ENCODE results near the gene KRT84.

Gene KRT84, protein sequence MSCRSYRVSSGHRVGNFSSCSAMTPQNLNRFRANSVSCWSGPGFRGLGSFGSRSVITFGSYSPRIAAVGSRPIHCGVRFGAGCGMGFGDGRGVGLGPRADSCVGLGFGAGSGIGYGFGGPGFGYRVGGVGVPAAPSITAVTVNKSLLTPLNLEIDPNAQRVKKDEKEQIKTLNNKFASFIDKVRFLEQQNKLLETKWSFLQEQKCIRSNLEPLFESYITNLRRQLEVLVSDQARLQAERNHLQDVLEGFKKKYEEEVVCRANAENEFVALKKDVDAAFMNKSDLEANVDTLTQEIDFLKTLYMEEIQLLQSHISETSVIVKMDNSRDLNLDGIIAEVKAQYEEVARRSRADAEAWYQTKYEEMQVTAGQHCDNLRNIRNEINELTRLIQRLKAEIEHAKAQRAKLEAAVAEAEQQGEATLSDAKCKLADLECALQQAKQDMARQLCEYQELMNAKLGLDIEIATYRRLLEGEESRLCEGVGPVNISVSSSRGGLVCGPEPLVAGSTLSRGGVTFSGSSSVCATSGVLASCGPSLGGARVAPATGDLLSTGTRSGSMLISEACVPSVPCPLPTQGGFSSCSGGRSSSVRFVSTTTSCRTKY

DNA sequence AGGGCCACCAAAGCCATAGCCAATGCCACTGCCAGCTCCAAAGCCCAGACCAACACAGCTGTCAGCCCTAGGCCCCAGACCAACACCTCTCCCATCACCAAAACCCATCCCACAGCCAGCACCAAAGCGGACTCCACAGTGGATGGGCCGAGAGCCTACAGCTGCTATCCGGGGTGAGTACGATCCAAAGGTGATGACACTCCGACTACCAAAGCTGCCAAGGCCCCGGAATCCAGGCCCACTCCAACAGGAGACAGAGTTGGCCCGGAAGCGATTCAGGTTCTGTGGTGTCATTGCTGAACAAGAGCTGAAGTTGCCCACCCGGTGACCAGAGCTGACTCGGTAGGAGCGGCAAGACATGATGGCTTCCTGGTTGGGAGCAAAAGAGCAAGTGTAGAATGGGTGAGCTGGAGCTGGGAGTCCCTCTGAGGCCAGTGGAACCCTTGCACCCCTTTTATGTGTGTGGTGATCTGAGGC is at the start of gene KRT84:
Gene KRT84 (minus strand): TSS at position 427 of the 477 bp plus-strand sequence. CDS start 67 bp downstream, at position 360.
- no peak for DNase-seq (ENCODE audit: low read depth, low spot score)

DNA sequence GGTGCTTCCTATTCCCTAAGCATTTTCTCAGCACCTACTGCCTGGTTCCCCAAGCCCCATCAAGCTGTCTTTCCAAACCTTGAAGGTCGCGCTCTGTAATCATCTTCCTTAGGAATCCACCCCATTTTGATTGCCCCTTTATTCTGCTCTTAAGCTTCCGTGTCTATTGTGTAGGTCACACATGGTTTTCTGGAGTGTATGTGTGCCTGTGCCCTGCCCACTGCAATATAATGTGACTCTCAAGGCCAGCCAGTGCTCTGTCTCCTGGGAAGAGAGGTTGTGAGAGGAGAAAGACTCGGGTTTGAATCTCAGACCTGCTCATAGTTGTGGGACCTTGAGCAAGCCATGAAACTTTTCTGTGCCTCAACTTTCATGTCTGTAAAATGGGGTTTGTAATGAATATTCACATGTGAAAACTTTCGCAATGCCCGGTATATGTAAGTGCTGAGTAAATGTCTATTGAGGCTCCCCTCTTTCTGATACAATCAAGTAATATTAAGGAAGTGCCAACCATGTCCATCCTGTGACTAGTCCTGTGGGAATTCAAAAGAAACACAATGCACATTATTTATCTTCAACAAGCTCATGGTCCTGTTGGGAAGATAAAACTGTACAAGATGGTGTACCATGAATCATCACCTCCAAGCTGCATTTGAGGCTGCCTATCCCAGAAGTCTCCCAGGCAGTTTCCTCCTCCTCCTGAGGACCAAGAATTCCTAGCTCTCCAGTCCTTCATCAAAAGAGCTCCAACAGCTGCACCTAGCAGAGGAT is 49.5 kb upstream of the KRT84 start:
- DNase-seq (ENCODE audit: low read depth, low spot score): no peak

DNA sequence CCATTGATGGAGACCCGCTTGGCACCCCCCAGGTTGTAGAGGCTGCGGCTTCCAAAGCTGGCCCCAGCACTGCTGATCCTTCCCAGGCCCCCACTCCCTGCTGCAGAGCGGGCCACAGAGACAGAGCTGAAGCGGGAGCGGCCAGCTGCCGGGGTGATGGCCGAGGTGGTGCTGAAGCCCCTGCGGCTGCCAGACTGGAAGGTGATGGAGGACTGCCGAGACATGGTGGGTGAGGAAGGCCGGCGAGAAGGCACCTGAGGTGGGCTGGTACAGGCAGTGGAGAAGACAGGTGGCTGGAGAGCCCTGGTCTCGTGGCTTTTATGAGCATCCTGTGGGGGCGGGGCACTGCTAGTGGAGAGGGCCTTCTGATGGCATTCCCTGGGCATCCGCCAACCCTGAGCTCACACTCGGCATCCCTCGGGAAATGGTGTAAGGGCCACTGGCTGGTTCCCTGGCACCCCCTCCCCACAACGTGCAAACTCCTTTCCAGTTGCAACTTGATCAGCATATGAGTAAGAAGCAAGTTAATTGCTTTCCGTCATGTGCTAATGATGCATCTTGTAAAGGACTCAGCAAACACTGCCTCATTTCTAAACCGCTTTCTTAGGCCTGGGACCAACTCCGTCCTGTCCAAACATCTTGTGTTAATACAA is 48.8 kb upstream of the KRT84 start, which contains the start of gene KRT75:
Gene KRT75 (minus strand): TSS at position 291 of the 653 bp plus-strand sequence. CDS start 67 bp downstream, at position 224.
- no peak for DNase-seq (ENCODE audit: low read depth, low spot score)

DNA sequence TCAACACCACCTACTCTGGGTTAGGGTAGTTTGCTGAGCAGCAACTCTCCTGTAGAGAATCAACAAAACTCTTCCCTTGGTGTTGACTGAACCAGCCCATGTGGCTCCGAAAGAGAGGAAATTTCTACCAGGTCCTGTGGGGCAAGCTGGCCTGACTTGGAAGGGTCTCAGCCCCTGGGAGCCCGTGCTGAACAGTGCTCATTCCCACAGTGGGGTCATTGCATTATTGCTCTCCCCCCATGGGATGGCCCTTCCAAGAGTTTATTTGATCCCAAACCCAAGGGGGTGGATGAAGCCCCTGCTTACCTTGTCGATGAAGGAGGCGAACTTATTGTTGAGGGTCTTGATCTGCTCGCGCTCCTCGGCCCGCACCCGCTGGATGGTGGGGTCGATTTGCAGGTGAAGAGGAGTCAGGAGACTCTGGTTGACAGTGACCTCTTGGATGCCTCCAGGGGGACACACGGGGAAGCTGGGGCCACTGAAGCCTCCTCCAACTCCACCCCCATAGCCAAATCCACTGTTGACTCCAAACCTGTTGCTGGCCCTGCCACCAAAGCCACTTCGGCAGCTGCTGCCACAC is 48.1 kb upstream of the KRT84 start:
- no peak for DNase-seq (ENCODE audit: low read depth, low spot score)

DNA sequence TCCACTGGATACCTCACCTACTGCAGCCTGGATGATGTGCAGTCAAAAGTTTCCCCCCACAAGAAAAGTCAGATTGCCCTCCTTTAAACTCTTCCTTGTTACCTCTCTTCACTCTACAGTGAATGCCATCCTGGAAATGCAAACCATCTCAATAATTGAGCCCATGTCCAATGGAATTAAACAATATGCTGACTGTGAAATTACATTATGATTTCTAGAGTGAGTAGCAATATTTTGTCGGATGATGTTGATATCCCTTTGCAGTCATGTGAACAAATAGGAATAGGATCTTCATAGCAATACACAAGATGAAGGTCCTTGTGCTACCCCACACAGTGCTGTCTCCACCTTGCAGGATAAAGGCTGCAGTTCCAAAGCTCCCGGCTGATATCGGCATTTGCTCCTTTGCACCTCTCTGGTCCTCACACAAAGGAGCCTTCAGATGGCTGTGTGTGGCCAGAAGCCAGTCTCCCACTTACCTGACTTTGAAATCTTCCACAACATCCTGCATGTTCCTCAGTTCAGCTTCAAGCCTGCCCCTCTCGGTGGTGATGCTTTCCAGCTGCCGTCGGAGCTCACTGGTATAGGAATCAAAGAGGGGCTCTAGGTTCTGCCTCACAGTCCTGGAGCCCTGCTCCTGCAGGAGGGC is 47.2 kb upstream of the KRT84 start:
- no peak for DNase-seq (ENCODE audit: low read depth, low spot score)

DNA sequence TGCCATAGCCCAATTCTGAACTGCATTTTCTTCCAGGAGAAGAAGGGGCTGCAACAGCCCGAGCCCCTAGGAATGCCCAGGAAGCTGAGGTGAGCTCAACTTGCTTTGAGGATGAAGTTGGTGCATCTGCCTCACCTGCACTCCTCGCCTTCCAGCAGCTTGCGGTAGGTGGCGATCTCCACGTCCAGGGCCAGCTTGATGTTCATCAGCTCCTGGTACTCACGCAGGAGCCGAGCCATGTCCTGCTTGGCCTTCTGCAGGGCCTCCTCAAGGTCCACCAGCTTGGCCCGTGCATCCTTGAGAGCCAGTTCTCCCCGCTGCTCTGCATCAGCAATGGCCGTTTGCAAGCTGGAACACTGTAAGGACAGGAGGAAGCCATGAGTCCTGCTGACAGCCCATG is 42.7 kb upstream of the KRT84 start:
- no peak for DNase-seq (ENCODE audit: low read depth, low spot score)

DNA sequence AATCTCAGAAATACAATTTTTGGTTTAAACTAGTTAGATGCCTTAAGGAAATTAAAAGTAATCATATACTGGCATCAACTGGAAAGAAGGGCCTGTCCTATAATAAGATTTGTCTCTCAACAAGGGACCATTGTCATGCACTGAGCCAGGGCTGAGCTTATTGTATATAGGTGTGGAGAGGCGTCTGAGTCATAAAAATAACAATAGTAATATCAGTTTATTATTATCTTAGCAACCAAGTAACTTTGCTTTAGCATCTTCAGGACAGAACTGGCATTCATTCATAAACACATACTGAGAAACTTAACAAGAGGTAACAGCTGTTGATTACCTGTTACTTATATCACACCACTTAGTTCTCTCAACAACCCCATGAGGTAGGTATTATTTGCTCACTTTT is 41.6 kb upstream of the KRT84 start:
- no peak for DNase-seq (ENCODE audit: low read depth, low spot score)

DNA sequence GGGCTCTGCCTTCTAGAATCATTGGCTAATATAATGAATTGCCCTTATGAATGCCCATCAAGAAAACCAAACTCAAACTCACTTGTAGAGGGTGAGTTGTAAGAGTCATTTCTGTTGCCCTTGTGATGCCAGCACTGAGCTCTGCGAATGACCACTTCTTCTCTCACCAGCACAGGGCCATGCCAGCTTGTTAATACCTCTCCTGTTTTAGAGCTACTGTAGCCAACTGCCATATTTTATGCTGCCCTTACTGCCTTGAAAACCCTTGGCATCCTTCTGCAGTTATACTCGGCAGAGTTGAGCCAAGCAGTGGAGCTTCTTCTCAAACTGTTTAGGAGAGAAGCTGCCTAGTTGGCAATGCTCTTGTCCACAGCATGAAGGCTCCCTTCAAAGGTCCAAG is 40.6 kb upstream of the KRT84 start:
- no peak for DNase-seq (ENCODE audit: low read depth, low spot score)

DNA sequence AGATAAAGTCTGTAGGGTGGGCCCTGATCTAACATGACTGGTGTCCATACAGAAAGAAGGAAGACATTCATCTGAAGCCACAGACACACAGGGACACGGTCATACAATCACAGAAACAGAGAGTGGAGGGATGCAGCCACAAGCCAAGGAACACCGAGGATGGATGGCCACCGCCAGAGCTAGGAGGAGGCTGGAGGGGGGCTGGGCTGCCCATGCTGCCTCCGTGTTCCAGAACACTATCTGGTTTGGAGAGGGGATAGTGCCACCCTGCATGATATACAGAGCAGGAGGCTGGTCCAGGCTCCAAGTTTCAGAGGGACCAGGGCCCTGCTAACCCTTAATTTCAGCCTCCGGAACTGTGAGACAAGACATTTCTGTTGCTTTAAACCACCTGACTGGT is 40.0 kb upstream of the KRT84 start:
- DNase-seq (ENCODE audit: low read depth, low spot score): no peak

DNA sequence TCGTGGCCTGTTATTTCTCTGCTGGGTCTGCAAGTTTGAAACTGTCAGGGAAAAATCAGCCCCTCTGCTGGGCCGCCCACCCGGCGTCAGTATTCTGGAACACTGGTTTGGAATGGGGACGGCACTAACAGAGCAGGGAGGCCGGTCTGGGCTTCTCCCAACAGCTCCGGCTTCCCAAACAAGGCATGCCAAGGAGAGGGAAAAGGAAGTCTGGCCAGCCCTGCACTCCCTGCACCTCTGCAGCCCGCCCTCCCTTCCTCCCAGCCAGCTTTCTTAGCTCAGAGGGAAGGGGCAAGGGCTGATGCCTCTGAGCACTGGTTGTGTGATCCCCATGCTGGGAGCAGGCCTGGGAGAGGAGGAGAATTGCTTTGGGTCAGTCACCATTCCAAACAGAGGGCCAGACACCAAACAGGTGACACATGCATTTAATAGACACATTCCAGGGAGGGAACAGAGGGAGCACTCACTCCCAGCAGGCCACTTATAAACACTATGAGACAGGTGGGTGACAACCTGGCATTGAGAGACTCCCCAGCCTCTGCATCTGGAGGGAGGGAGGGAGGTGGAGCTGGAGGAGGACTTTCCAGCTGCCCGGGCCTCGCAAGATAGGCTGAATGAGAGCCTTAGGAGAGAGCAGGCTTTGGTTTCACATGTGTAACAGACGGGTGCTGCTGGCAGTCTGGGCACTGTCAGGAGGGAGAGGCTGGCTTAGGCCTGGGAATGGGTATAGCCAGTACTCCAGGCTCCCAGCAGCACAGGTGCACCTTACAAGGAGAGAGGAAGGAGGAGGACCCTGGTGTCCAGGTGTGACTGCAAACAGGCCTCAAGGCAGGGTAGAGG is 38.4 kb upstream of the KRT84 start:
- no peak for DNase-seq (ENCODE audit: low read depth, low spot score)

DNA sequence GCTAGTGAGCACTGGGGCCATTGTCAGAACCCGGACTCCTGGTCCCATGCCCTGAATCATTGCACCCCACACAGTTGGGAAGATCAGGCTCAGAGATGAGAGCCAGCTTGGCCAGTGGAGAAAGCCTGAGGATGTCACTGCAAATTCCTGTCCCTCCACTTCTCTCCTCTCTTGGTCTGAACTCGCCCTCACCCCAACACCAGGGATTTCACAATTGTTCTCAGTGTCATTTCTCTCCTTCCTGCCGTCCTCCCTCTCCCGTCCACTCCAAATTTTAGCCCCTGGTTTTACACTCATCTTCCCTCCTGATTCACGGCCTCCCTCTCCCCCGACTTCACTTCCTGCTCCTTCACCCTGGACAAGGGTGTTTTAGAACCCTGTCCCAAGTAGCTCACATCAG is 37.6 kb upstream of the KRT84 start:
- no peak for DNase-seq (ENCODE audit: low read depth, low spot score)

DNA sequence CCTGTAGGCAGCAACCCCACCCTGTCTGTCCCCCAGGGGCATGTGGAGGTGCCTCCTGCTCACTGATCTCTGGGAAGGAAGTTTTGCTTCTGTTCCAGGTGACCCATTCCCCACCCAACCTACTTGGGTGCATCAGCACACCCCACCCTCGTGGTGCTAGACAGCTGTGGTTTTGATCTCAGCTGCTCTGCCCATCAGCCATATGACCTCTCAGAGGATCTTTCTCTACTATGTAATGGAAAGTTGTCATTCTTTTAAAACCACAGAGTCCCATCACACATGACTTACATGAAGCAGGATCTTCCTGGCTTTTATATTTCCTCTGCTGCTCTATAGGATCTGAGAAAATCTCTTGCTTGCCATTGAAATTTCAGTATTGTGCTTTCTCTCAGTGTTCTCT is 34.2 kb upstream of the KRT84 start:
- no peak for DNase-seq (ENCODE audit: low read depth, low spot score)

DNA sequence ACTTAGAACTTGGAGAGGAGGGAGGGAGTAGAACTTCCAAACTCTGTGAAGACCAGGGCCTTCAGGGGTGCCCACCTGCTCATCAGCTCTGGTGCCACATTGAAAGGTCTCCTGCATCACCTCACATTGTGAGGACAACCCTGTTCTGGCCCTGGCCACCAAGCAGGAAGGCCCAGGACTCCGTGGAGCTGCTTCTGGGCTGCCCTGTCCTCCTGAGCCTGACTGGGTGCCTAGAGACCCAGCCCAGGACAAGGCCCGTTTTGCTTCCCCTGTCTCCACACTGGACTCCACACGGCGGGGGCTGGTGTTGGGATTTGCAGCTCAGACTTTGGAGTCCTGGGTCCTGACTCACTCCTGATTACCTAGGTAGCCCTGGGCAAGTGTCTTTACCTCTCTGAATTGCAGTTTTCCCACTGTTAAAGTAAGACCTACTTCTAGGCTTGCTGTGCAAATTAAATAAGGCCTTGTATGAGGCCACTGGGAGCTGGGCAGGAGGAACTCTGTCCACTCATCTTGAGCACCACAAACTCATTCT is 33.2 kb upstream of the KRT84 start:
- no peak for DNase-seq (ENCODE audit: low read depth, low spot score)

DNA sequence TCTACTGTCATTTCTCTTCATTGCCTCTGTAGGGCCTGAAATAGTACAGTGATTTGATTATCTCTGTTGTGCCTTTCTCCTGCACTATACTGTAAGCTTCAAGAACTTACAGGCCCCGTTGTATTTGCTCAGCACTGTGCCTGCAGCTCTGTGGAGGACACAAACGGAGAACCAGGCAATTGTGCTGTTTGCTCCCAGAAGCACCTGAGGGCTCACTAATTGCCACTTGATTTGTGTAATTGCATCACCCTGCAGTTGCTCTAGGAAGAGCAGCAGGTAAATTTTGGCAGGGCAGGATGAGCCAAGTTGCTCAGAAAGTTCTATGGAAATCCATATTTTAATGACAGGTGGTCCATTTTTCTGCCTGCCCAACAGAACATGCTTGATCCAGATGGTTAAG is 32.3 kb upstream of the KRT84 start:
- DNase-seq (ENCODE audit: low read depth, low spot score): no peak

DNA sequence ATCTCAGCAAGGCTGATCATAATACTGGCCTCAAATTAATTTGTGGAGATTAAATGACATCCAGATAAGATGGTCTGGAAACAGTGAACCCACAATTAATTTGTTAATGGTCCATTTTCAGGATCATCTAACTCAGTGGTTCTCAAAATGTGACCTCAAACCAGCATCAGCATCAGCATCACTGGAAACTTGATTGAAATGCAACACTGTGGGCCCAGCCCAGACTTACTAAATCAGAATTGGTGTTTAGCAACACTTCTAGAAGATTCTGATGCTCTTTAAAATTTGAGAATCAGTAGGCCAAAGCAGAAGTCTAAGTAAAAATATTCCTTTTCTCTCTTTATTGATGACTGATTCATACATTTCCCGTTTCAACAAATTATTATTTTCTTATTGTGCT is 31.3 kb upstream of the KRT84 start:
- no peak for DNase-seq (ENCODE audit: low read depth, low spot score)

DNA sequence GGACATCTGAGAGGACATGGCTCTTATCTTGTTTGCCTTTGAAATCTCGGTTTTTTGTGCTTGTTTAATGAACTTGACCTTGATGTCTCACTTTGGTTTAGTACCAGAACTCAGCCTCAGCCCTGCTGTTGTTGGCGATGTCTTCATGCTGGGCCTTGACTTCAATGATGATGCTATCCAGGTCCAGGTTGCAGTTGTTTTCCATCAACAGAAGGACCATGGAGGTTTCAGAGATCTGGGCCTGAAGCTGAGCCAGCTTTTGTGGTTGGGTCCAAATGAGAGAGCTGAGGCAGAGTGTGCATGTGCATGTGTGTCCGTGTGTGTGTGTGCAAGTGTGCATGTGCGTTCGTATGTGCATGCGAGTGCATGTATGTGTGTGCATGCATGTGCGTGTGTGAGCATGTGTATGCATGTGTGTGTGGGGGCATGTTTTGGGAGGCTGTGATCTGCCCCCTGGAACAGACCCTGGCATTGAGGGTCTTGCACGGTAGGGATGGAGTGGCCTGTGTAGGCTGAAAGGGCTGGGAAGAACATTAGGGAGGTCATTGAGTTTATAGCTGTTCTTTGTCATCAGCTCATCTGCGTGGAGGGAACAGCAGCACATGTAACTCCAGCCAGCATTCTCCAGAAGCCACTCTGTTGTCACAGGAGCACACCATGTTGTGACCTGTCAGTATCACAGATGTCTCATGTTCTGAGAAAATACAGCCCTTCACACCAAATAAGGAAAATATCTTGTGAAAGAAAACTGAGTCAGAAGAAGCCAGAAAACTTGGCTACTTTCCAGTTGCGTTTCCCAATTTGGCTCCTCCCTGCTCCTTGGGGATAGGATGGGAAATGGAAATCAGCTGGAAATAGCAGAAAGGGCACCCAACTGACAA is 30.7 kb upstream of the KRT84 start:
- DNase-seq (ENCODE audit: low read depth, low spot score): no peak

DNA sequence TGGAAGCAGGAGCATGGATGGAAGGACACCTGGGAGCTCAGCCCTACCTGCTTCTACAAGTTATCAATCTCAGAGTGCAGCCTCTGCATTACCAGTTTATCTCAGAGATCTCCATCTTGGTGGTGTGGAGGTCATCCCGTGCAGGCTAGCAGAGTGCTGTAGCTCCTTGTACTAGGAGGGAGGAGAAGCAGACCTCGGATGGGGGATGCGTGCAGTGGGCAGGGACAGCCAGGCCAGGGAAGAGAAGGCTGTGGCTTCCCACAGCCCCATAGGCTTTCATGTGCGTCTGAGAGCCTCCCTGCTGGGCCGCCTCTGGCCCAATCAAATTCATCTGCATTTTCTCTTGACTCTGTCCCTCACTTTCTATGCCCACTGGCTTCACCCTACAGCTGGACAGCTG is 29.5 kb upstream of the KRT84 start:
- DNase-seq (ENCODE audit: low read depth, low spot score): no peak

DNA sequence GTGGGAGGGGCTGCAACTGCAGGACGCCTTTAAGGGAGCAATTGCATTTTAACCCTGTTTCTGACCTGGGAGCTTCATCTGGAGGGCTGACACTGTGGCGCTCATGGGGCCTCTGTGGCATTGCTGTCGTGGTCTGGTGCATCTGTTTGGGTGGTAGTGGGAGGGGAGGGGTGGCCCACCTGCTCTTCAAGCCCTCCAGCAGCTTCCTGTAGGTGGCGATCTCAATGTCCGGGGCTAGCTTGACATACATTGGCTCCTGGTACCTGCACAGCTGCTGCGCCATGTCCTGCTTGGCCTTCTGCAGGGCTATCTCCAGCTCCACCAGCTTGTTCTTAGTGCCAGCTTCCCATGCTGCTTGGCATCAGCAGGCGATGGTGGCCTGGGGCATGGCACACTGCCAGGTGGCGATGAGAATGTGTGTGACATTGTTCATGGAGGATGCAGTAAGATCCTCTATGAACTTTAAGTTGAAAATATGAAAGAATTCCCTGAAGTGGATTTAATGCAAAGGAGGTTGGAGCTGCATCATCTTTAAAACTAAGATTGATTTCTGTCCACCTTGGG is 28.4 kb upstream of the KRT84 start:
- DNase-seq (ENCODE audit: low read depth, low spot score): no peak
